ENCODE results near the gene CSNK1E.
A peak's percentile ranks its signal among the peaks of the same experiment; 100 is the strongest.
"Not testable (repeated sequence)": the region's sequence is repeated elsewhere in the genome, so short reads cannot be mapped to it uniquely, and the experiment has no call there.

CSNK1E gene

GRCh38 chr22:38347944-38348750 is 30.9 kb upstream of the CSNK1E start:
- H3K4me3 ChIP-seq = no peak overlapping the region
- H3K27me3 ChIP-seq (ENCODE audit: low read depth) = no peaks in the 10 kb centered on the region
- DNase-seq (ENCODE audit: low spot score in 2 of 2) = peak in 1 of 2 experiments; percentile 7
- H3K4me1 ChIP-seq = no peaks in the 10 kb centered on the region
- H3K9me3 ChIP-seq = no peaks in the 10 kb centered on the region
- no peaks in the 10 kb centered on the region for H3K36me3 ChIP-seq (replicated peaks)
- in situ Hi-C loops (cut with MboI; ENCODE audit: low sequenced_read_pairs) = no loop called here

GRCh38 chr22:38347181-38347943 is 30.1 kb upstream of the CSNK1E start:
- Histone ChIP-seq H3K36me3 (replicated peaks) (no peaks in the 10 kb centered on the region), H3K27me3 (ENCODE audit: low read depth) (no peaks in the 10 kb centered on the region), H3K4me3 (no peak overlapping the region), H3K9me3 (no peaks in the 10 kb centered on the region), H3K4me1 (no peaks in the 10 kb centered on the region)
- DNase-seq (ENCODE audit: low spot score in 2 of 2) = peak in 1 of 2 experiments; percentile 9
- in situ Hi-C loops (cut with MboI; ENCODE audit: low sequenced_read_pairs) = no loop called here

- no peak overlapping the region for H3K4me3 ChIP-seq
- in situ Hi-C loops (cut with MboI; ENCODE audit: low sequenced_read_pairs) = no loop called here
Measured at GRCh38 chr22:38346506-38346905, 29.3 kb upstream of the CSNK1E start.

DNA sequence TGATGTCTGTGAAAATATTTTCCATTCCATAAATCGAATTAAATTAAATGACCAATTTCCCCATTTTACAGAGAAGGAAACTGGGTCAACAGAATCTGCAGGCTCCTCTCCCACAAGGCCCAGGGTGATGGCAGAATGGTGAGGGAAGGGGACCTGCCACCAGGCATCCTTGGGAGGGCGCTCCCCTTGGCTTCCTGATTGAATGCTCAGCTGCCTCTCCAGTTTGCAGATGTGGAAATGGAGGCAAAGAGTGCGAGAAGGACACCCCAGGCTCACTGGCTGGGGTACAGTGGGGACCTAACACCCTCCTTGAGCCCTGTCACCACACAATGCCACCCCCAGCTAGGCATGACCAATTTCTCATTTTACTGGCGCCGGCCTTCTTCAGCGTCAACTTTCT is 28.5 kb upstream of the CSNK1E start:
- in situ Hi-C loops (cut with MboI; ENCODE audit: low sequenced_read_pairs) = no loop called here
- no peaks in the 10 kb centered on the region for H3K27me3 ChIP-seq (ENCODE audit: low read depth)
- no peaks in the 10 kb centered on the region for H3K9me3 ChIP-seq
- DNase-seq (ENCODE audit: low spot score in 2 of 2) = peak in 1 of 2 experiments; percentile 4
- no peak overlapping the region for H3K4me3 ChIP-seq
- H3K4me1 ChIP-seq = no peaks in the 10 kb centered on the region
- H3K36me3 ChIP-seq (replicated peaks) = no peaks in the 10 kb centered on the region

More at GRCh38 chr22:38346506-38346905, 29.3 kb upstream of the CSNK1E start:
- Histone ChIP-seq H3K9me3 (no peaks in the 10 kb centered on the region), H3K27me3 (ENCODE audit: low read depth) (no peaks in the 10 kb centered on the region), H3K4me1 (no peaks in the 10 kb centered on the region), H3K36me3 (replicated peaks) (no peaks in the 10 kb centered on the region)
- peak in 1 of 2 experiments; percentile 6 for DNase-seq (ENCODE audit: low spot score in 2 of 2)

GRCh38 chr22:38339893-38340292 is 22.7 kb upstream of the CSNK1E start:
- peak in 1 of 2 experiments; percentile 4 for DNase-seq (ENCODE audit: low spot score in 2 of 2)
- H3K4me1 ChIP-seq; H3K27me3 ChIP-seq (ENCODE audit: low read depth); in situ Hi-C loops (cut with MboI; ENCODE audit: low sequenced_read_pairs); H3K4me3 ChIP-seq; H3K9me3 ChIP-seq; H3K36me3 ChIP-seq (replicated peaks): not testable (repeated sequence)

DNA sequence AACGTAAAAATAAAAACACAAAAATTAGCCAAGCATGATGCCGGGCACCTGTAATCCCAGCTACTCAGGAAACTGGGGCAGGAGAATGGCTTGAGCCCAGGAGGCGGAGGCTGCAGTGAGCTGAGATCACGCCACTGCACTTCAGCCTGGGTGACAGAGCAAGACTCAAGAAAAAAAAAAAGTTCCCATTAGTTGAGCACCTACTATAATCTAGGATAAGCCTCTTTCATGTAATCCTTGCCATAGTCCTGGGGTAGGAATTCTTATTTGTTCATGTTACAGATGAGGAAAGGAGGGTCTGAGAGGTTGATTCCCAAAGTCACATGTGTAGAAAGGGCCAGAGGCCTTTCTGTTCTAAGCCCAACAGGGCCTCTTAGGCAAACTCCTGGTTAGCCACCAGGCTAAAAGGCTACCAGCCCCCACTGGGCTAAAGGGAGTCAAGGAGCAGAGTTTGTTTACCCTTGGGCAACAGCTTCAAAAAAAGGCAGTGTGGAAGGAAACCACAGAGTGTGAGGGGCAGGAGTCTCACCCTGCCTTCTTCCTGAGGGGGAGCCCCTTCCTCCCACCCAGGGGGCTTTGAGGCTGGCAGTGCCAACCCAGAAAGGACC is 21.6 kb upstream of the CSNK1E start:
- Histone ChIP-seq H3K4me3 (no peak overlapping the region), H3K4me1 (no peaks in the 10 kb centered on the region; the same call in 1 of the 2 replicates), H3K9me3 (no peaks in the 10 kb centered on the region), H3K36me3 (replicated peaks) (no peaks in the 10 kb centered on the region), H3K27me3 (ENCODE audit: low read depth) (no peaks in the 10 kb centered on the region)
- in situ Hi-C loops (cut with MboI; ENCODE audit: low sequenced_read_pairs) = no loop called here
- peak in 1 of 2 experiments; percentile 12 for DNase-seq (ENCODE audit: low spot score in 2 of 2)

GRCh38 chr22:38336699-38337098 is 19.5 kb upstream of the CSNK1E start:
- in situ Hi-C loops (cut with MboI; ENCODE audit: low sequenced_read_pairs) = no loop called here
- no peaks in the 10 kb centered on the region for H3K9me3 ChIP-seq
- peak overlapping the region; percentile 29 for H3K4me3 ChIP-seq
- H3K27me3 ChIP-seq (ENCODE audit: low read depth) = no peaks in the 10 kb centered on the region
- DNase-seq (ENCODE audit: low spot score in 2 of 2) = no peak
- H3K4me1 ChIP-seq = no peaks in the 10 kb centered on the region; the same call in 1 of the 2 replicates
- H3K36me3 ChIP-seq (replicated peaks) = no peaks in the 10 kb centered on the region

- no peak overlapping the region for H3K4me3 ChIP-seq
- no peaks in the 10 kb centered on the region for H3K27me3 ChIP-seq (ENCODE audit: low read depth)
- H3K9me3 ChIP-seq = no peaks in the 10 kb centered on the region
- in situ Hi-C loops (cut with MboI; ENCODE audit: low sequenced_read_pairs) = no loop called here
- no peaks in the 10 kb centered on the region; the same call in 1 of the 2 replicates for H3K4me1 ChIP-seq
- no peaks in the 10 kb centered on the region for H3K36me3 ChIP-seq (replicated peaks)
- DNase-seq (ENCODE audit: low spot score in 2 of 2) = no peak
Measured at GRCh38 chr22:38335077-38335476, 17.8 kb upstream of the CSNK1E start.

DNA sequence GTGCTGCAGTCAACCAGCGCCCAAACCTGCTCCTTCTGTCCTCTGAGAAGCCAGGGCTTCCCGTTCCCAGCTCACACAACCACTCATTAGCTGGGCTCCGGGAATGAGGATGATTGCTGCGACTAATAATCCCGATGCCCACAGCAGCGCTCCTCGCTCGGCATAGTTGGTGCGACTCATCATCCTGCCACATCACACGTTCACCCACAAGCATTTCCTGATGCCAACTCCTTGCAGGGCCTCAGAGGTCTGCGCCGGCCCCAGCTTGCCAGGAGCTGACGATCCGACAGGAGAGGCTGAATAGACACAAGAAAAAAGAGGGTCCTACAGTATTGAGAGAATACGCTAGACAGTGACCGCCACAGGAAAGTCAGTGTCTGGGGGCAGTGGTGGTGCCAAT is 10.6 kb upstream of the CSNK1E start:
- DNase-seq (ENCODE audit: low spot score in 2 of 2) = no peak
- Histone ChIP-seq H3K36me3 (replicated peaks) (no peaks in the 10 kb centered on the region), H3K4me3 (no peak overlapping the region), H3K9me3 (no peaks in the 10 kb centered on the region), H3K4me1 (no peaks in the 10 kb centered on the region), H3K27me3 (ENCODE audit: low read depth) (no peaks in the 10 kb centered on the region)
- in situ Hi-C loops (cut with MboI; ENCODE audit: low sequenced_read_pairs) = no loop called here

DNA sequence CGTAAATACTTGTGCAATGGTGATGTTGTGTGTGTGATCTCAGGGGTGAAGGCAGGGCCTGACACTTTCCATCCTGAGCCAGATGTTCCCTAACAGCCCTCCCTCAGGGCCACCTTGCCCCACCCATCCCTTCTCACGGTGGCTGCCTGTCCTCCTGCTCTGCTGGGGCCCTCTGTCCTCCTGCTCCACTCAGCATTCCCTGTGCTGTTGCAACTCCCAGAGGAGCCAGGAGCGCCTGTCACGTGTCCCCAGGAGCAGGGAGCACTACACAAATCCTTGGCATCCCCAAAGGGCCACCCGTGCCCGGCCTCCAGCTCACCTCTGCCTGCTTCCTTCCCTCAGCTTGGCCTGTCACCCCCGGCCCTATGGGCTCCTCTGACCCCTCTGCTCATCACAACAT is 10.2 kb upstream of the CSNK1E start:
- H3K9me3 ChIP-seq = no peaks in the 10 kb centered on the region
- no peaks in the 10 kb centered on the region for H3K4me1 ChIP-seq
- H3K36me3 ChIP-seq (replicated peaks) = no peaks in the 10 kb centered on the region
- no peak overlapping the region for H3K4me3 ChIP-seq
- no peaks in the 10 kb centered on the region for H3K27me3 ChIP-seq (ENCODE audit: low read depth)
- DNase-seq (ENCODE audit: low spot score in 2 of 2) = no peak
- in situ Hi-C loops (cut with MboI; ENCODE audit: low sequenced_read_pairs) = no loop called here

- in situ Hi-C loops (cut with MboI; ENCODE audit: low sequenced_read_pairs) = no loop called here
- no peaks in the 10 kb centered on the region for H3K9me3 ChIP-seq
- DNase-seq (ENCODE audit: low spot score in 2 of 2) = peak in 1 of 2 experiments; percentile 15
- no peaks in the 10 kb centered on the region for H3K36me3 ChIP-seq (replicated peaks)
- H3K4me1 ChIP-seq = no peaks in the 10 kb centered on the region
- no peak overlapping the region for H3K4me3 ChIP-seq
- no peaks in the 10 kb centered on the region for H3K27me3 ChIP-seq (ENCODE audit: low read depth)
Measured at GRCh38 chr22:38325587-38325986, 8.4 kb upstream of the CSNK1E start.

DNA sequence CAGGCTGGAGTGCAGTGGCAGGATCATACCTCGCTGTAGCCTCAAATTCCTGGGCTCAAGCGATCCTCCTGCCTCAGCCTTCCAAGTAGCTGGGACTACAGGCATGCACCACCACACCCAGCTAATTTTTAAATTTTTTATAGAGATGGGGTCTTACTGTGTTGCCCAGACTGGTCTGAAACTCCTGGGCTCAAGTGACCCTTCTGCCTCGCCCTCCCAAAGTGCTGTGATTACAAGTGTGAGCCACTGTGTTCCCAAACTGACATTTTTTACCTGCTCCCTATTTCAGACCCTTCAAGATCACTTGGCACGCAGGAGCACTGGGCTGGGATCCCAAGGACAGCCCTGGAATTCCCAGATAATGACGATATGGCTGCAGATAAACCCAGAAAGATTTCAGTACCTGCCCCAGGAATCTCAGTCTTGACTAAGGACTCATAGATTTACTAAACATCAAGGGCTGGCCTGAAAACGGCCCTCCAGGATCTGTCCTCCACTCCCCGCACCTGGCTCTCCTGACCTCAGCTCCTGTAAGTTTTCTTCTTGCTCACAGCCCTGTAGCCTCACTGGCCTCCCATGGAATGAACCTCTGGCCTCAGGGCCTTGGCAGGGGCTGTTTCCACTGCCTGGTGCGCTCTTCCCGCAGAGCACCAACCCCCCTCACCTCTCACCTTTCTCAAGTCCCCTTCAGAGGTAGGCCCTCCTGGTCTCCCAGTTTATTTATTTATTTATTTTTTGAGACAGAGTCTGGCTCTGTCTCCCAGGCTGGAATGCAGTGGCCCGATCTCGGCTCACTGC is 3.6 kb upstream of the CSNK1E start:
- Histone ChIP-seq H3K9me3 (no peaks in the 10 kb centered on the region), H3K4me3 (no peak overlapping the region), H3K27me3 (ENCODE audit: low read depth) (no peaks in the 10 kb centered on the region), H3K4me1 (peaks cover 20% of the 10 kb centered on the region), H3K36me3 (replicated peaks) (no peaks in the 10 kb centered on the region)
- in situ Hi-C loops (cut with MboI; ENCODE audit: low sequenced_read_pairs) = no loop called here
- no peak for DNase-seq (ENCODE audit: low spot score in 2 of 2)
